ENCODE measurements around the gene MYO9A.

DNA sequence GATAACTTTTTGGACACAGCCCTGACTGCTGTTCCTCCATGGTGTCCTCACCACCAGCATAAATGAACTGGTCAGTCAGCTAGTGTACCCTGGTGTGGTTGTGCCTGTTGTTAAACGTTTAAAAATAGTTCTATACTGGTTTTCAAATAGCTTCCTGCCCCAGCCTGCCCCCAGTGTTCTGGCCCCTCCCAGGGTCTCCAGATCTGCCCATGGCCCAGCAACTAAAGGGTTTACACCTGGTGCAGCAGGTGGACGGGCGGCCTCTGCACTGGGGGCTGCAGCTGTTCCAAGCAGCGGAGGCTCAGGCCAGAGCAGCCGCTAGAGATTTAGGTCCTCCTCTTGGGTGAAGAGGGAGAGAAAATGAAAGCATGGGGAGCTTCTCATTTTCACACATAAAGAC lies 313.7 kb downstream of the MYO9A start:
- TF ChIP-seq, protein P1, sequence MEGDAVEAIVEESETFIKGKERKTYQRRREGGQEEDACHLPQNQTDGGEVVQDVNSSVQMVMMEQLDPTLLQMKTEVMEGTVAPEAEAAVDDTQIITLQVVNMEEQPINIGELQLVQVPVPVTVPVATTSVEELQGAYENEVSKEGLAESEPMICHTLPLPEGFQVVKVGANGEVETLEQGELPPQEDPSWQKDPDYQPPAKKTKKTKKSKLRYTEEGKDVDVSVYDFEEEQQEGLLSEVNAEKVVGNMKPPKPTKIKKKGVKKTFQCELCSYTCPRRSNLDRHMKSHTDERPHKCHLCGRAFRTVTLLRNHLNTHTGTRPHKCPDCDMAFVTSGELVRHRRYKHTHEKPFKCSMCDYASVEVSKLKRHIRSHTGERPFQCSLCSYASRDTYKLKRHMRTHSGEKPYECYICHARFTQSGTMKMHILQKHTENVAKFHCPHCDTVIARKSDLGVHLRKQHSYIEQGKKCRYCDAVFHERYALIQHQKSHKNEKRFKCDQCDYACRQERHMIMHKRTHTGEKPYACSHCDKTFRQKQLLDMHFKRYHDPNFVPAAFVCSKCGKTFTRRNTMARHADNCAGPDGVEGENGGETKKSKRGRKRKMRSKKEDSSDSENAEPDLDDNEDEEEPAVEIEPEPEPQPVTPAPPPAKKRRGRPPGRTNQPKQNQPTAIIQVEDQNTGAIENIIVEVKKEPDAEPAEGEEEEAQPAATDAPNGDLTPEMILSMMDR (conservative IDR thresholded peaks at IDR 0.05), result no peak
- TF ChIP-seq ZFX (IDR thresholded peaks at IDR 0.05), result no peak
